GM21717 (cell line): Measurements from ENCODE around the gene RLN3.
"Not testable (repeated sequence)": the region's sequence is repeated elsewhere in the genome, so short reads cannot be mapped to it uniquely, and the experiment has no call there.

Experiments used
- ATAC-seq: cut with Tn5 transposase; IDR thresholded peaks from one replicate; pipeline ENCODE4 v1.9.1; 2021; ENCODE audit warnings: mild to moderate bottlenecking, moderate library complexity; ENCODE audit not compliant: unreplicated experiment

The RLN3 gene

DNA sequence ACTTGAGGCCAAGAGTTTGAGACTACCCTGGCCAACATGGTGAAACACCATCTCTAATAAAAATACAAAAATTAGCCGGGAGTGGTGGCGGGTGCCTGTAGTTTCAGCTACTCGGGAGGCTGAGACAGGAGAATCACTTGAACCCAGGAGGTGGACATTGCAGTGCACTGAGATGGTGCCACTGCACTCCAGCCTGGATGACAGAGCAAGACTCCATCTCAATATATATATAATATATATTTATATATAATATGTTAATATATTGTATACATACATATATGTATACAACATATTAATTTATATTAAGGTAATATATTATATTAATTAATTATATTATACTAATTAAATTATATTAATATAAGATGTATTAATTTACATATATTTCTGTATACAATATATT is 8.2 kb upstream of the RLN3 start:
- not testable (repeated sequence) for ATAC-seq

GRCh38 chr19:14021474-14021873 is 6.5 kb upstream of the RLN3 start:
- no peak for ATAC-seq

DNA sequence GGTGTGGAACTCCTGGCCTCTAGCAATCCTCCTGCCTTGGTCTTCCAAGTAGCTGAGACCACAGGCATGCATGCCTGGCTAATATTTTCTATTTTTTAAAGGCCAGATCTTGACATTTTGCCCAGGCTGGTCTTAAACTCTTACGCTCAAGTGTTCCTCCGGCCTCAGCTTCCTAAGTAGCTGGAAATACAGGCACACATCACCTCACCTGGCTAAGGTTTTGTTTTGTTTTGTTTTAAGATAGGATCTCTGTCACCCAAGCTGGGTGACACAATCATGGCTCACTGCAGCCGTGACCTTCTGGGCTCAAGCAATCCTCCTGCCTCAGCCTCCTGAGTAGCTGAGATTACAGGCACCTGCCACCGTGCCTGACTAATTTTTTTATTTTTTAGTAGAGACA is 5.5 kb upstream of the RLN3 start:
- ATAC-seq, result no peak

DNA sequence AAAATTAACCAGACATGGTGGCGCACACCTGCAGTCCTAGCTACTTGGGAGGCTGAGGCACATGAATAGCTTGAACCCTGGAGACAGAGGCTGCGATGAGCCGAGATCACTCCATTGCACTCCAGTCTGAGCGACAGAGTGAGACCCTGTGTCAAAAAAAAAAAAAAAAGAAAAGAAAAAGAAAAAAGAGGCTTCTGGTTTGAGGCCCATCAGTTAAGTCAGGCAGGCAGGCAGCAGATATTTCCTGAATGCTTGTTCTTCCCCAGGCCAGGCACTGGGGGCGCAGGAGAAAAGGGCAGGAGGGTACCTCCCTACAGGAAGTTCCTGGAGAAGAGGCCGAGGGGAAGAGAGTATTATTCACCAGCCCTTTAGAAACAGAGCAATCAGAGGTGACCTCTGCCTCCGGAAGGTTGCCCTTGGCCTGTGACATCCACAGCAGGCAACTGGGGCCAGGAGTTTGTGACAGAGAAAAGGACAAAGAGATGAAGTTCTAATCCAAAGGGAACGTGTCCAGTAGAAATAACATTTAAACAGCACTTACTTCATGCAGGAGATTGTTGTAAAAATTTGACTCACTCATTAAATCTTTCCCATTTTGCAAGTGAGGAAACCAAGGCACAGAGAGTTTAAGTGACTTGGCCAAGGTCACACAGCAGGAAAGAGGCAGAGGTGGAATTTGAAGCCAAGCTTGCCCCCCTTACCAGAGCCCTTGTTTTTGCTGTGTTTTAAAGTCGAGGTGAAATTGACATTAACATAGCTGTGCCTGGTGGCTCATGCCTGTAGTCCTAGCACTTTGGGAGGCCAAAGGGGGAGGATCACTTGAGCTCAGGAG is 4.3 kb upstream of the RLN3 start:
- no peak for ATAC-seq

GRCh38 chr19:14026652-14027192 is 1.2 kb upstream of the RLN3 start:
- not testable (repeated sequence) for ATAC-seq

- ATAC-seq, result no peak
Observed at GRCh38 chr19:14028901-14029300, 953 bp downstream of the RLN3 start.

DNA sequence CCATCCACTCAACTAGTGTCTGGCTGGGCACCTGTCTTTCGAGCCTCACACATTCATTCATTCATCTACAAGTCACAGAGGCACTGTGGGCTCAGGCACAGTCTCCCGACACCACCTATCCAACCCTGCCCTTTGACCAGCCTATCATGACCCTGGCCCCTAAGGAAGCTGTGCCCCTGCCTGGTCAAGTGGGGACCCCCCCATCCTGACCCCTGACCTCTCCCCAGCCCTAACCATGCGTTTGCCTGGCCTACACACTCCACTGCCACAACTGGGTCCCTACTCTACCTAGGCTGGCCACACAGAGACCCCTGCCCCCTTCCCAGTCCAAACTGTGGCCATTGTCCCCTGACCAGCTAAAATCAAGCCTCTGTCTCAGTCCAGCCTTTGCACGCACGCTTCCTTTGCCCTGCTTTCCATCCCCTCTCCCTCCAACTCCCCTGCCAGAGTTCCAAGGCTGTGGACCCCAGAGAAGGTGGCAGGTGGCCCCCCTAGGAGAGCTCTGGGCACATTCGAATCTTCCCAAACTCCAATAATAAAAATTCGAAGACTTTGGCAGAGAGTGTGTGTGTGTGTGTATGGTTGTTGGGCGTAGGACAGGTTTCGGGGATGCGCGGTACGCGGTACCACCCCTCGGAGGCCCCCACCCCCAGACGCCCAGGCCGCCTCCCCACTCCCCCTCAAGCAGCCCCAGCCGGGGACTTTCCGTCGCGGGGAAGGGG is 3.2 kb downstream of the RLN3 start:
- ATAC-seq, result no peak

GRCh38 chr19:14031719-14032480 is 4.0 kb downstream of the RLN3 start, which contains the start of gene IL27RA:
TSS of gene IL27RA (plus strand) at chr19:14031762. CDS start at chr19:14031873, 111 bp downstream.
- no peak for ATAC-seq

DNA sequence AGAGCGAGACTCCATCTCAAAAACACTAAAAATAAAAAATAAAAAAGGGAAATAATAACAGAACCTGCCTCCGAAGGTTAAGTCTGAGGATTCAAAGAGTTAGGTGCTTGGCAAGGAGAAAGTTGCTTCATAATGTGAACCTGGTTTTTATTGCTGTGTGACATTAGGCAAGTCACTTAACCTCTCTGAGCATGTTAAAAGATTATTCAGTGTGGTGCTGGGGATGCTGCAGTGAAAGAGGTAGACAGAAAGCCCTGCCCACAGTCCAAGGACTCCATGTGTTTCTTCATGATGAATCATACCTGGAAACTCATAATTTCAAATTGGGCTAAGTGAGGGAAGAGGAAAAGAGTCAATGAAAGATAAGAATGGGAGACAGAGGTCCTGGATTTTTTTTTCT is 6.0 kb downstream of the RLN3 start:
- no peak for ATAC-seq

GRCh38 chr19:14035159-14035558 is 7.2 kb downstream of the RLN3 start:
- not testable (repeated sequence) for ATAC-seq

- ATAC-seq, result no peak
Observed at GRCh38 chr19:14035706-14036105, 7.8 kb downstream of the RLN3 start.

GRCh38 chr19:14039181-14039580 is 11.2 kb downstream of the RLN3 start:
- no peak for ATAC-seq

DNA sequence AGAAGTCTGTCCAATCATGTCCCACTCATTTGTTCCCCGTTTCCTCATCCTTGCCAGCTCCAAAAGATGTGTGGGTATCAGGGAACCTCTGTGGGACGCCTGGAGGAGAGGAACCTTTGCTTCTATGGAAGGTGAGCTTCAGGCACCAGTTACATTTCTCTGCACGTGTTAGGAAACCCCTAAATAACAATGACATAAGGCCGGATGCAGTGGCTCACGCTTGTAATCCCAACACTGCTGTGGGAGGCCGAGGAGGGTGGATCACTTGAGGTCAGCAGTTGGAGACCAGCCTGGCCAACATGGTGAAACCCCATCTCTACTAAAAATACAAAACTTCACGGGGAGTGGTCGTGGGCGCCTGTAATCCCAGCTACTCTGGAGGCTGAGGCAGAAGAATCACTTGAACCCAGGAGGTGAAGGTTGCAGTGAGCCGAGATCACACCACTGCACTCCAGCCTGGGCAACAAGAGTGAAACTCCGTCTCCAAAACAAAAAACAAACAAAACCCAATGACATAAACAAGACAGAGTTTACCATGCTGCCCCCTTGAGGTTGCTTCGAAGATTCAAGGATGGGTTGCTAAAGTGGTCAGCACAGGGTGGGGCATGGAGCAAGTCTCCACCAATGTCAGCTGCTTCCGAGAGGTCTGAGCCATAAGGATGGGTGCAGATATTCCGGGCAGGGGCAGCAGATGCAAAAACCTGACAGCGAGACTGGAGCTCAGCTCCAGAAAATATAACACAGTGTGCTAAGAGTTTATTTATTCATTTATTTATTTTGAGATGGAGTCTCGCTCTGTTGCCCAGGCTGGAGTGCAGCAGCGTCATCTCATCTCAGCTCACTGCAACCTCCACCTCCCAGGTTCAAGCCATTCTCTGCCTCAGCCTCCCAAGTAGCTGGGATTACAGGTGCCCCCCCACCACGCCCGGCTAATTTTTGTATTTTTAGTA is 15.0 kb downstream of the RLN3 start:
- ATAC-seq, result not testable (repeated sequence)

- not testable (repeated sequence) for ATAC-seq
Observed at GRCh38 chr19:14047866-14048265, 19.9 kb downstream of the RLN3 start.

DNA sequence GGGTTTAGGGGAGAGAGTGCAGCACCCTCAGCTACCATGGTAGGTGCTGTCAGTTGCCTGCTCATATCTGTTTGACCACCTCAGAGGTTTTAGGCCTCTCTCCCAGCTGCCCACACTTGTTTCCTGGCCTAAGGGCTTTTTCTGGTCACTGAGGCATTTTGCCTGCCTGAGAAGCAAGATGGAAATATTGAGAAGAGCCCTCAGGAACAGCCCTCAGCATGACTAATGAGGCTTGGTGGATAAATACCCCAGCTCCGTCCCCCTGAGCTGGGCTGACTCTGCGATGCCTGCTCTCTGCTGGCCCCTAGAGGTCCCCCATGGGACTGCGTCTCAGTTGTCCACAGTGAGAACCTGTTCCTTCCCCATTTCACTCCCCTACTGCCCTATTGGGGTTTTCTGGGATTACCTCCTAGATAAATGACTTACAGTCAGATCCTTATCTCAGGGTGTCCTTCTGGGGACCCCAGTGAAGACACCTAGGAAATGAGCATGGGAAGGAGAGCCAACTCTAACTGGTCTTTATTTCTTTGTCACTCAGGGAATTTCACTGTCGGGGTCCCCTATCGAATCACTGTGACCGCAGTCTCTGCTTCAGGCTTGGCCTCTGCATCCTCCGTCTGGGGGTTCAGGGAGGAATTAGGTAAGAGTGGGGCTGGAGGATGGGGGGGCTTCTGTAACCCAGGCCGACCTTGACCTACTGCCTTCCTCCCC is 20.6 kb downstream of the RLN3 start:
- ATAC-seq, result no peak

GRCh38 chr19:14050512-14050911 is 22.6 kb downstream of the RLN3 start:
- ATAC-seq, result no peak

GRCh38 chr19:14050961-14051360 is 23.0 kb downstream of the RLN3 start:
- ATAC-seq, result not testable (repeated sequence)

- ATAC-seq, result no peak
Observed at GRCh38 chr19:14051980-14052379, 24.0 kb downstream of the RLN3 start.

DNA sequence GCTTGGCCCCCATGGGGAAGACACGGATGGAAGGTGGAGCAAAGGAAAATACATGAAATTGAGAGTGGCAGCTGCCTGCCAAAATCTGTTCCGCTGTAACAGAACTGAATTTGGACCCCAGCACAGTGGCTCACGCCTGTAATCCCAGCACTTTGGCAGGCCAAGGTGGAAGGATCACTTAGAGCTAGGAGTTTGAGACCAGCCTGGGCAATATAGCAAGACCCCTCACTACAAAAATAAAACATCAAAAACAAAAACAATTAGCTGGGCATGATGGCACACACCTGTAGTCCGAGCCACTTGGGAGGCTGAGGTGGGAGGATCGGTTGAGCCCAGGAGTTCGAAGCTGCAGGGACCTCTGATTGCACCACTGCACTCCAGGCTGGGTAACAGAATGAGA is 24.5 kb downstream of the RLN3 start:
- ATAC-seq, result no peak
